PC-3 (cell line): ENCODE data around the gene UGT1A9. TPM values are rescaled to one million over a fixed set of nuclear protein-coding genes. Genes with fewer than 3 reads are reported as not detected.
"Not testable (repeated sequence)": the region's sequence is repeated elsewhere in the genome, so short reads cannot be mapped to it uniquely, and the experiment has no call there.

Experiments used
- ATAC-seq: fragments of 200-7000 bp; cut with Tn5 transposase; 2 replicates; pipeline ENCODE4 v1.9.1; 2020; ENCODE audit warnings: mild to moderate bottlenecking, moderate library complexity
- BruUV-seq: library from RNA; stranded (reverse); fragments of 400-500 nt; replicated peaks from 2 replicates; lab custom pipeline; 2021; lab: Mats Ljungman, UMichigan
- CTCF ChIA-PET: fragments of 300-600 bp; sonication (Branson Sonifier 250); formaldehyde crosslinking; loops from one replicate; lab custom pipeline; 2022; ENCODE audit warnings: antibody characterized with exemption; lab: Charles Lee
- POLR2A ChIA-PET: fragments of 300-600 bp; sonication (Branson Sonifier 250); formaldehyde crosslinking; loops from one replicate; lab custom pipeline; 2022; ENCODE audit warnings: antibody characterized with exemption; ENCODE audit not compliant: unreplicated experiment; lab: Charles Lee
- DNase-seq: peaks from one replicate; pipeline ENCODE4 v3.0.0-alpha.2; 2015
- H2AFZ ChIP-seq: fragments of 300-600 bp; sonication (generic); 2 replicates; pipeline ENCODE4 v1.6.0; 2016; ENCODE audit warnings: antibody characterized with exemption, low read length
- H3F3A ChIP-seq: fragments of 300-600 bp; sonication (generic); one replicate; pipeline ENCODE4 v1.6.0; 2017; ENCODE audit warnings: antibody characterized with exemption, low read length, control low read depth, mild to moderate bottlenecking; ENCODE audit not compliant: unreplicated experiment
- H3K27ac ChIP-seq: fragments of 300-600 bp; sonication (generic); 2 replicates; pipeline ENCODE4 v1.5.1; 2016; ENCODE audit warnings: mild to moderate bottlenecking, low read length
- H3K27me3 ChIP-seq: fragments of 300-600 bp; sonication (generic); 2 replicates; pipeline ENCODE4 v1.6.1; 2016; ENCODE audit warnings: low read length, mixed read lengths
- H3K36me3 ChIP-seq: fragments of 300-600 bp; sonication (generic); 2 replicates; pipeline ENCODE4 v1.6.1; 2016; ENCODE audit warnings: low read depth, mixed run types, low read length, mixed read lengths
- H3K4me1 ChIP-seq: fragments of 300-600 bp; sonication (generic); 2 replicates; pipeline ENCODE4 v1.5.1; 2016; ENCODE audit warnings: low read length; ENCODE audit not compliant: insufficient read depth
- H3K4me2 ChIP-seq: fragments of 300-600 bp; sonication (generic); 2 replicates; pipeline ENCODE4 v1.6.0; 2016; ENCODE audit warnings: low read length
- H3K4me3 ChIP-seq: fragments of 300-600 bp; sonication (generic); 2 replicates; pipeline ENCODE4 v1.5.1; 2016; ENCODE audit warnings: mild to moderate bottlenecking, low read length, mixed read lengths
- H3K79me2 ChIP-seq: fragments of 300-600 bp; sonication (generic); 2 replicates; pipeline ENCODE4 v1.6.1; 2017; ENCODE audit warnings: low read length, mixed read lengths
- H3K9ac ChIP-seq: fragments of 300-600 bp; sonication (generic); 2 replicates; pipeline ENCODE4 v1.6.0; 2016; ENCODE audit warnings: mild to moderate bottlenecking, low read length
- H3K9me2 ChIP-seq: fragments of 300-600 bp; sonication (generic); replicated peaks from 2 replicates; pipeline ENCODE4 v1.6.1; 2016; ENCODE audit warnings: mixed run types, low read length, mixed read lengths
- H3K9me3 ChIP-seq: fragments of 300-600 bp; sonication (generic); 2 replicates; pipeline ENCODE4 v1.6.1; 2016; ENCODE audit warnings: low read length, mixed read lengths
- H4K20me1 ChIP-seq: fragments of 300-600 bp; sonication (generic); 2 replicates; pipeline ENCODE4 v1.6.1; 2016; ENCODE audit warnings: low read length, mixed read lengths
- EZH2 ChIP-seq: fragments of 300-600 bp; sonication (generic); IDR thresholded peaks from one replicate; pipeline ENCODE4 v1.6.1; 2017; ENCODE audit warnings: antibody characterized with exemption, mild to moderate bottlenecking, low read length; ENCODE audit not compliant: unreplicated experiment
- EZH2phosphoT487 ChIP-seq: fragments of 300-600 bp; sonication (generic); IDR thresholded peaks from 2 replicates; pipeline ENCODE4 v1.6.1; 2018; ENCODE audit warnings: mild to moderate bottlenecking, antibody characterized with exemption, low read length, borderline replicate concordance
- intact Hi-C: fragments of 100-400 bp; cut with micrococcal nuclease; formaldehyde crosslinking; loops from 2 replicates; pipeline ENCODE4 v1.9.0; 2023
- total RNA-seq: library from RNA; depleted of rRNA; stranded (reverse); fragments of >200 nt; gene quantifications from 2 replicates; pipeline ENCODE4 v1.2.3, GENCODE V29; 2014
- TF ChIP-seq, protein P1 (sequence below): fragments of 300-600 bp; sonication (generic); conservative IDR thresholded peaks from 2 replicates; pipeline ENCODE4 v1.5.1; 2017; ENCODE audit warnings: antibody characterized with exemption, low read depth, mild to moderate bottlenecking, low read length

Gene UGT1A9
- total RNA-seq, 1 experiment from 2014 or later: not detected

- no peaks in the 10 kb centered on the region for H3K79me2 ChIP-seq
- H4K20me1 ChIP-seq: no peaks in the 10 kb centered on the region
- CTCF ChIA-PET: no interaction called here
- H3K27ac ChIP-seq: no peak overlapping the region
- no peak overlapping the region for H3K4me2 ChIP-seq
- no peaks in the 10 kb centered on the region for H3K4me1 ChIP-seq
- POLR2A ChIA-PET: no interaction called here
- H3K4me3 ChIP-seq: no peak overlapping the region
- no peaks in the 10 kb centered on the region for H3F3A ChIP-seq
- H2AFZ ChIP-seq: no peak overlapping the region
- H3K36me3 ChIP-seq: no peaks in the 10 kb centered on the region
- ATAC-seq (no peak), DNase-seq (no peak)
- no peaks in the 10 kb centered on the region for H3K27me3 ChIP-seq
- no peaks in the 10 kb centered on the region for H3K9me2 ChIP-seq
- no peaks in the 10 kb centered on the region for H3K9me3 ChIP-seq
- TF ChIP-seq EZH2 (no peak), EZH2phosphoT487 (no peak)
- TF ChIP-seq, protein P1, sequence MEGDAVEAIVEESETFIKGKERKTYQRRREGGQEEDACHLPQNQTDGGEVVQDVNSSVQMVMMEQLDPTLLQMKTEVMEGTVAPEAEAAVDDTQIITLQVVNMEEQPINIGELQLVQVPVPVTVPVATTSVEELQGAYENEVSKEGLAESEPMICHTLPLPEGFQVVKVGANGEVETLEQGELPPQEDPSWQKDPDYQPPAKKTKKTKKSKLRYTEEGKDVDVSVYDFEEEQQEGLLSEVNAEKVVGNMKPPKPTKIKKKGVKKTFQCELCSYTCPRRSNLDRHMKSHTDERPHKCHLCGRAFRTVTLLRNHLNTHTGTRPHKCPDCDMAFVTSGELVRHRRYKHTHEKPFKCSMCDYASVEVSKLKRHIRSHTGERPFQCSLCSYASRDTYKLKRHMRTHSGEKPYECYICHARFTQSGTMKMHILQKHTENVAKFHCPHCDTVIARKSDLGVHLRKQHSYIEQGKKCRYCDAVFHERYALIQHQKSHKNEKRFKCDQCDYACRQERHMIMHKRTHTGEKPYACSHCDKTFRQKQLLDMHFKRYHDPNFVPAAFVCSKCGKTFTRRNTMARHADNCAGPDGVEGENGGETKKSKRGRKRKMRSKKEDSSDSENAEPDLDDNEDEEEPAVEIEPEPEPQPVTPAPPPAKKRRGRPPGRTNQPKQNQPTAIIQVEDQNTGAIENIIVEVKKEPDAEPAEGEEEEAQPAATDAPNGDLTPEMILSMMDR: no peak
- intact Hi-C loops: no loop called here
- no TSS peak for BruUV-seq
- no peak overlapping the region for H3K9ac ChIP-seq
Measured at GRCh38 chr2:233743464-233744259, 72.0 kb downstream of the UGT1A9 start.

DNA sequence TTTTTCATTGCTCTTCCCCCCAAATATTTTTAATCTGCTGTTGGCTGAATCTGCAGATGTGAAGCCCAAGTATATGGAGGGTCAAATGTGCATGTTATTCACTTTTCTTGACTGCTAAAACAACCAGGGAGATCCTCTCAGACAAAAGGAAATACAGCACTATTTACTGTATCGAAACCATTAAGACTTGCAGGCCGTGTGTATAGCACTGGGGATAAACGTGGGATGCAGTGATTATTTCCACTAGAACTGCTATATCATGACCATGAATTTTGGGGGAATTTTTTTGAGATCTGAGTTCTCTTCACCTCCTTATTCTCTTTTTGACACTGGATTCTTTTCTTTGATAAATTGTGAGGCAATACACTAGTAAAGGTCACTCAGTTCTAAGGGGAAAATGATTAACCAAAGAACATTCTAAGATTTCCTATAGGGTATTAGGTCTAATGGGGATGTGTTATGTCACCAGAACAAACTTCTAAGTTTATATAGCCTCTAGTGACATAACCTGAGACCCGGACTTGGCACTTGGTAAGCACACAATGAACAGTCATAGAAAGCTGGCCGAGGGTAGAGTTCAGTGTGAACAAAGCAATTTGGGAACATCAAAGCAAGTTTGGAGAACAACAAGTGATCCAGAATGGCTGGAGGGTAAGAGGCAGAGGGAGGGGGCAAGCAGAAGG, 73.5 kb downstream of the UGT1A9 start:
- intact Hi-C loops: no loop called here
- Histone ChIP-seq H2AFZ (no peak overlapping the region), H3K79me2 (no peaks in the 10 kb centered on the region), H4K20me1 (no peaks in the 10 kb centered on the region), H3K4me3 (no peak overlapping the region), H3K4me2 (no peak overlapping the region), H3K9ac (no peak overlapping the region), H3K9me2 (no peaks in the 10 kb centered on the region), H3K4me1 (no peaks in the 10 kb centered on the region), H3K36me3 (no peaks in the 10 kb centered on the region), H3K9me3 (no peaks in the 10 kb centered on the region), H3K27me3 (no peaks in the 10 kb centered on the region), H3F3A (no peaks in the 10 kb centered on the region), H3K27ac (no peak overlapping the region)
- TF ChIP-seq EZH2 (no peak), EZH2phosphoT487 (no peak)
- TF ChIP-seq, protein P1: no peak
- CTCF ChIA-PET: no interaction called here
- no peak for DNase-seq
- POLR2A ChIA-PET: no interaction called here
- ATAC-seq: no peak
- no TSS peak for BruUV-seq

DNA sequence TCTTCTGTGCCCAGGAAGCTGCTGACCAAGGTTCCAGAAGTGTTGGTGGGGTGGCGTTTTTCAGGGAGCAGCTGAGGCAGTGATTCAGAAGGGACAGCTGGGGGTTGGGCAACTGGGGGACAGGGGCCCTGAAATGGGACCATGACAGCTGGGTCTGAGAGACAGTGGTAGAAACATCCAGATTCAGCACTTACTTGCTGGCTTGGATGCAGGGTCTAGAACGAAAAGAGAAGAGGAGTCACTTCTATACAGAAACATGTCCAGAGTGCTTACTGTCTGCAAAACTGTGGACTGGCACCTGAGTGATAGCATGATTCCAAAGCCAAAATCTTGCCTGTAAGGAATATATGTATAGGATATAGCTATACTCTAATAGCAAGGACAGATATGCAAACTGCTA, 74.1 kb downstream of the UGT1A9 start:
- H3K4me1 ChIP-seq, ATAC-seq, H3K4me3 ChIP-seq, H3K9ac ChIP-seq, H3K4me2 ChIP-seq, H3K9me3 ChIP-seq, intact Hi-C loops, H3F3A ChIP-seq, H3K9me2 ChIP-seq, H3K27me3 ChIP-seq, H3K27ac ChIP-seq, H2AFZ ChIP-seq, CTCF ChIA-PET, H3K36me3 ChIP-seq, BruUV-seq, H3K79me2 ChIP-seq, DNase-seq, H4K20me1 ChIP-seq, POLR2A ChIA-PET: not testable (repeated sequence)
